GM18511 (cell line): ENCODE measurements around the gene RNASE13.
"Not testable (repeated sequence)": the region's sequence is repeated elsewhere in the genome, so short reads cannot be mapped to it uniquely, and the experiment has no call there.

Source experiments
- ATAC-seq: cut with Tn5 transposase; IDR thresholded peaks from one replicate; pipeline ENCODE4 v1.9.1; 2021; ENCODE audit warnings: mild to moderate bottlenecking, moderate library complexity; ENCODE audit not compliant: unreplicated experiment

The RNASE13 gene

DNA sequence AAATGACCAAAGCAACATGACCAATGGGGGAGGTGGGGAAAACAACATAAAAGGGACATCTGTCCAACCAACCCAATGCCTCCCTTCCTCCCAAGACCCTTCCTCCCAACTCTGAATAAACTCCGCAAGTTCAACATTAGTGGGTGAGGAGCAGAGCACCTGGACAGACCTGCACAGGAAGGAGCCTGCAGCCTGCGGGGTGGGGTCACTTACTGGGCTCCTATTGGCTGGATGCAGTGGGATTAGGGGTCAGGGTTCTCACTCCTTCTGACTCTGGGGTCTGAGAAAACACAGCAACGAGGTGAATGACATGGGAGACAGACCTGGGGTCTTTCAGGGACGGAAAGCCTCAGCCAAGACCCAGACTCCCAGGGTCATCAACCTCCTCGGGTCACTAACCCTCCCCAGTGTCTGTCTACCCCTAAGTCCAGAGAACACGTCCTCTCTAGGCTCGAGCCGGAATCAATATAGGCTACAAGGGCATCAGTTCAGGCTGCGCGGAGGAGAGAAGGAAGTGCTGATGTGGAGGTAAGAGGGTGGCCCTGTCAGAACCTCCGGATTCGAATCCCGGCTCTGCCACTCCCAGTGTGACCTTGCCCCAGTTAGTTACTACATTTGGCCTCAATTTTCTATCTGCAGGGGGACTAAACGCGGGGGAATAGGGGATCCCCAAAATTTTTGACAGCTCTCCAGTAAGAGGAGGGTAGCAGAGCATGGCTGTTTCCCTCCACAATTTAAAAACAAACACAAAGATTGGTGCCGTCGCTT, 10.6 kb downstream of the RNASE13 start:
- no peak for ATAC-seq

DNA sequence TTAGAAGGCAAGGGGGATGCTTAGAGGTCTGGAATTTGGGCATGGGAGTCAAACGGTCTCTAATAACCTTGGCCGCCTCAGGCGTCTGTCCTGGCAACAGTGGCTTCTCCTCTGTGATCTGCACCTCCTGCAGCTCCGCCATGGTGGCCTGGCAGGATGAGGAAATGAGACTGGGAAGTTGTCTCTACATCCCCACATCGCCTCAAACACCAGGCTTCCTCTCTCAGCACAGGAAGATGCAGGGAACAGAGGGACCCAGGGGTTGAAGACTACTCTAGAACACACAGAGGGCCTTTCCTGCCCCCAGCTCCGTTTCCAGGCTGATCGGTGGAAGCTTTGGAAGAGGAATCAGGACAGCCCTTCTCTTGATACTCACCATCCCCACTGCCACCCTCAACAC, 11.4 kb downstream of the RNASE13 start:
- no peak for ATAC-seq

DNA sequence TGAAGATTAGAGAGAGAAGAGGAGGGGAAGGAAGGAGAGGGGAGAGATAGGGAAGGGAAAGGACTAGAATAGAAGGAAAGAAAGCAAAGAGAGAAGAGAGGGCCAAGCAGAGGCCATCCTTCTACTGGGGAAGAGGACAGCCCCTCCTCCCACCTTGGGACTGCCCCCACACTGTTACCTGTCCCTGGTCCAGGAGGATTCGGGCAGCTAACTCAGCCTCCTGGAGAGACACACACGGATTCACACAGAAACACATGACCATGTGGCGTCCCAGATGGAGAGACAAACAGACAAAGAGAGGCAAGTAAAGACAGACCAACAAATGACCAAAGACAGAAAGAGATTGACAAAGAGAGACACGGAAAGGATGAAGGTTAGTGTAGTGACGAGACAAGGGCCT, 11.9 kb downstream of the RNASE13 start:
- no peak for ATAC-seq

- ATAC-seq = no peak
These were observed 13.5 kb downstream of the RNASE13 start for GRCh38 chr14:21020977-21021545.

DNA sequence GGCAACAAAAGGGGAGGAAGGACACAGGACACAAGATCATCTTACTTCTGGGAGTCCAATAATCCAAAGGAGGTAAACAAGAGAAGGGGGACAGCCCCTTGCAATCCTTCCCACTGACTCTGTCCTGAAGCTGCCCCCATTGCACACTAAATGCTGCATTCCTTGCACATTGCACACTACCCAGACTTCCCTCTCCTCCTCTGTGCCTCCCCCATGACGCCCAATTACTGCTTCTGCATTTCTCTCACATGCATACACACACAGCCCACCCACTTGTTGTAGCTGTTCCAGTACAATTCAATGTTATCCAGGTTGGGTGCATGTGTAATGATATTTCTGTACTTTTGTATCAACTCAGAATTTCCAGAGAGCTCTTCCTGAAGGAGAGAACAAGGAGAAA, 15.2 kb downstream of the RNASE13 start:
- ATAC-seq = no peak

DNA sequence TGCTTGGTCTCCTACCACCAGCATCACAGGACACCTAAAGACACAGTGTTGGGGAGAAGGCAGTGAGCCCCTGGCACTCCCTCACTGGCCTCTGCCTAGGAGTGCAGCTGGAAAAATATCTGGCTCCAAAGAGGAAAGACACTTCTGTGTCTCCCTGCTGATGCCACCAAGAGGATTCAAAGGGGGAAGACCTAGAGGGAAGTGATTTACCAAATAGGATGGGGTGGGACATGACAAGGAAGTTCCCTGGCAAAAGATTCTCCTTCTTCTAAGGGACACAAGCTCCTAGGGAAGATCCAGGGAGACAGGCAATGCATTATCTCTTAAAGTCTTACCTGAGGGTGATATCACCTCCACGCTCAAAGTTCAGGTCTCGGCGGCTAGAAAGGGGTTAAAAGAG, 15.8 kb downstream of the RNASE13 start:
- ATAC-seq = no peak

DNA sequence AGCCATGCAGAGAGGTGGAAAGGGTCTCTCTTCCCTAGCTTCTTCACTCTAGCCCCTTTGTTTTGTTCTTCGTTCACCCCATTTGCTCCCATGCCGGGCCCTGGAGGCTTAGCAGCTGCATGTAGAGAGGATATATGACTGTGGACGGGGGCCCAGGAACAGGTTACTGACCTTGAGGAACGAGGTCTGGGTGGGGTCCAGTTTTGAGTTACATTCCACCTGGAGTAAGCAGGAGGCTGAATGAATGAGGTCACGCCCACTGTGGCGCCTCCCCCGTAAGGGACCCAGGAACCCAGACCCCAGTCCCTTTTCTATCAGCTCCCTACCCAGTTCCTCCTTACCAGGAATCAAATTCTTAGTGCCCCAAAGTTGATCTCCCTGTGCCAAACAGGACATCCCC, 16.3 kb downstream of the RNASE13 start:
- ATAC-seq = no peak

DNA sequence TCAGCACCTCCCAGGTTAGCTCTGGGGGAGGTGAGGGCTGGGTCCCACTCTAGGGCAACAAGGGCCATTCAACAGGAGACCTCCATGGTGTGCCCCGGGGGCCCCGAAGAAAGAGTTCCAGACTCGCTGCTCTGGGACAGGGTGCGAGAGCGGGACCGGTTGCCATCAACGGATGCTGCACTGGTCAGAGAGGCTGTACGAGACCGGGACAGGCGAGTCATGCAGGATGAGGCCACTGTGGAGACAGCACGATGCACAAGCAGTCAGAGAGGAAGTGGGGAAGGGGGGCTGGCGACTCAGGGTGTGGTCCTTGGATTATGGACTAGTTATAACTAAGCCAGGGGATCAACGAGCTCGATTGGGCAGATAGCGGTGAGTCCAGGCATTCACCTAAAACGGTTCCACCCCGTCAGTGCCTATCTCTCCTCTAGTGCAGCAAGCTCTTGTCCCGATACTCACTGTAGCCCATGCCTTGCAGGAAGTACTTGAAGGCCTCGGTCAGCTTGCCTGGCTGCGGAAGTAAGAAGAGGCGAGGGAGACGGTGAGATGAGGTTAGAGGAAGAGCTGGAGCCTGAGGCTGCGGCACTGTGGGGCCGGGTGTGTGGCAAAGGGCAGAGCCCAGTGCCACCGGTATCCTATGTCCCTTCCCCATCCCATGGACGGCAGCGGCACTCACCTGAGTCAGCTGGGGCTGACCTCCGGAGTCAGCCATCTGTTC, 16.9 kb downstream of the RNASE13 start:
- no peak for ATAC-seq

DNA sequence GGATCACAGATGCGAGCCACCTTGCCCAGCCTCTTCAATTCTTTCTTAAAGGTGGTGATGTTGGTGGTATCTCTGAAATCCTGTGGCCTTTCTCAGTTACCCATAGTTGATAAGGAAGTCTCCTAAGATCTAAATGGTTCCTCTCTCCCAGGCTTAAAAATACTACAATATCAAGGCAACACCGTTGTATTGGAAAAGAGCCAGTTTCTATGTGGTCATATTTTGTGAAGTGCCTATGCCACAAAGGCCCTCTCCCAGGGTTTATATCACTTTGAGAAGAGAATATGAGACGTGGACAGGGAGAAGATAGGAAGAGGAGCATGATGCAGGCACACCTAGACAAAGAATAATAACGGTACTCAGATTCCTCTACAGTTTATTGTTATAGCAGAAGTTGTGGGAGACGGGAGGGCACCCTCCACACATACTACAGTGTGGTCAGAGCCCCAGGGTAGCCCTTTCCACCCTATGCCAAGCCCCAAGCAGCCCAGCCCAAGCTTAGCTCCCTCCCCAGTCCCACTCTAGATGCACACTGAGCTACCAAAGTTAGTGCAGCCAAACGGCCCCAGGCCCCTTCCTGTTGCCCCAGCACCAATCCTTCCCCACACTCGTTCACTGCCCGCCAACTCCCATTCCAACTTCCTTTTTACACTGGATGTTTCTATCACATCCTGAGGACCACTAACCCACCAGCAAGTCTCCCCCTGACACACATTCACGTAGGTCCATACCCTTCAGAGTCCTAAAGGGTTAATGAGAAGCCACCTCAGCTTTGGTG, 18.0 kb downstream of the RNASE13 start:
- ATAC-seq = no peak

DNA sequence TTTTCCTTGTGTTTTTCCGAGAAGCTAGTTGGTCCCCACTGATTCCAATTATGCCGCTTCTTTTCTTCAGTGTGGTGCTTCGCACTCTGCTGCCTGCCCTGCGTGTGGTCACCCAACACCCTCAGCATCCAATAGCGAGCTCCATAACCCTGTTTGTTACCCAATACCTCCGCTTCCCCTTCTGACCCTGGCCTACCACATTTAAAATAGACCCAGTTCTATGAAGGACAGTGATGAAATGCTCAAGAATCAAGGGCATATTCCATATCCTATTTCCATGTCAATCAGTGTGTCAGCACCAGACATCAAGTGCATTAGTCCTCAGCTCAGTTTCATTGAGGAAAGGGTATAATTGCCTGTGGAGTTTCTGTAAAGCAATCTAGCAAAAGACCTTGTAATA, 19.3 kb downstream of the RNASE13 start:
- no peak for ATAC-seq

DNA sequence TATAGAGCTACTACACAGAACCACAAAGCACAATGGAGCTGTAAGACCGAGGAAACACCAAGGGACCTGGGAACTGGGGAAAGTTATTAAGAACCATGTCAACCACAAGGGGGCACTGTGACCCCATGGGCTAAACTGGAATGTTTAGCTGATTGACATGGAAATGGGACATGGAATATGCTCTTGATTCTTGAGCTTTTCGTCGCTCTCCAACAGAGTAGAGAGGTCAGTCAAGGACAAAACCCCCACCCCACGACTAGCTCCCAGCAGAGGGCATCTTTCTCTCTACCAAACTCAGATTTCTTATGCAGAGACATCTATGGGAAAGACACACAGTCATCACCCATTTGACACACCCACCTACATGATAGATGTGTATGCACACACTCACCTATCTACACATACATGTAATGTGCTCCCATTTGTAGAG, 19.8 kb downstream of the RNASE13 start:
- no peak for ATAC-seq

- no peak for ATAC-seq
These were observed 23.5 kb downstream of the RNASE13 start for GRCh38 chr14:21011136-21011535.

GRCh38 chr14:21009721-21010120, 24.9 kb downstream of the RNASE13 start:
- ATAC-seq = not testable (repeated sequence)

DNA sequence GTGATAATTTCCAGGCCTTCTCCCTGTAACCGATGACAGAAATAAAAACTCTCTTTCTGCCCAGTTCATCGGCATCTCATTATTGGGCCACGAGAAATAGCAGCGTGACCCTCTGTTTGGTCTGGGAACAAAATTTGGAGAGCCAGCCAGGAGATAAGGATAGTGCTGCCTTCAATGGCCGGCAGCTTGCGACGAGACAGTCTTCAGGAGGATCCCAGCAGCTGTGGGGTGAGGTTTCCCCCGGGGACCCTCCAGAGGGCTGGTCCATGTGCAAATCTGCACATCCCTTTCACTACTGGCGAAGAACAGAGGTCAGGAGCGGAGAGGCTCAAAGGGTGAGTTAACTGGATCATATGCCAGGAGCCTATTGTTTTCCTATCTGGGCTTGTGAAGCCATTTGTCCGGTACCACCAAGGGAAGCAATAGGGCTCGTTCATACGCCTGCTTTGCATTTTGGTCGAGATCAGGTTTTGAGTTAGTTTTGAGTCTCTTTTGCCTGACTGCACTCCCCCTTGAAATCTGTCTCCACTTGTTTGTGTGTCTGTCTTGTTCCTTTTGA, 30.7 kb downstream of the RNASE13 start:
- ATAC-seq = no peak

- no peak for ATAC-seq
These were observed 33.4 kb downstream of the RNASE13 start for GRCh38 chr14:21001218-21001617.

GRCh38 chr14:20999591-20999990, 35.0 kb downstream of the RNASE13 start:
- no peak for ATAC-seq

DNA sequence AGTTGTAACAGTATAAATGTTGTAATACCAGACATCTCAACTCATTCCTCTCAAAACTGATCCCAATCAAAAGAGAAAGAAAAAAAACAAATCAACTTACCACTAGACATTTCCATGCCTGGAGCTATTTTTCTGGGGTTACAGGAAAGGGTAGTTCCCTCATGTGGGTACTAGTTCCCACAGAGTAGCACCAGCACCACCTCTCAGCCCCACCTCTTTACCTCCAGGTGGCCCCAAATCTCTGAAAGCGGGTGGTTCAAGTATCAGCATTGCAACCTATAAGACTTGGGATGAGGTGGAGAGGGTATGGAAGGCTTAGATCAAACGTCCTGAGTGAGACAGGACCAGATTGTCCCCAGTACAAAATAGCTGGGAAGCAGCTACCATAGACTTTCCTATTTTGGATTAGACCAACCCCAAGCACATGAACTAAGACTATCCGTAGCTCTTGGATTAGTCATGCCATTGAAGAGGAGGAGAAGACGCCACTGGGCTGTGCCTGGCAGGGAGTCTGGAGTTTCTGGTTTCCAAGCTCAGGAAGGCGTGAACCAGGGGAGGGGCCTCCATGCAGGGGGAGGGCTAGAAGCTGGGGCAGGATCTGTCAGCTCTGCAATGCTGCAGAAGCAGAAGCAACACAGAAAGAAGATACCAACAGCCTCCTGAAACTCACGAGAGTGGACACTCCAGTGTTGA, 35.8 kb downstream of the RNASE13 start, which contains the start of gene SLC39A2:
Gene SLC39A2, plus strand, starts transcription at position 620 of the 693 bp plus-strand sequence. CDS start 154 bp downstream, outside the sequence.
- ATAC-seq = no peak

DNA sequence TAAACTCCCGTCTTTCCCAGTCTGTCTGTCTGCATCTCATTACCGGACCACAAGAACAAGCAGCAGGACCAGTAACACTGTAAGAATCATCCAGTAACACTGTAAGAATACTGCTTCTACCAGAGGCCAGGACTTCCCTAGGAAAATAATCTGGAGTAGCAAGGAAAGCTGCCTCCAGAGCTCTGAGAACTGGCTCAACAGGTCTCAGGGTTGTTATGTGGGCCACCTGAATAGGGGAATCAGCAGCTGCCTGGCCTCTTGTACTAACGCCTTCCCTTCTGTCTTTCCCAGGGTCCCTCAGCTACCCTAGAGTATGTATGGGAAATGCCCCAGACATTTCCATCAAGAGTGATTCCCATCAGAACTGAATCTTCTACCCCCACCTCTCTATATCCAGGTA, 36.5 kb downstream of the RNASE13 start:
- no peak for ATAC-seq

DNA sequence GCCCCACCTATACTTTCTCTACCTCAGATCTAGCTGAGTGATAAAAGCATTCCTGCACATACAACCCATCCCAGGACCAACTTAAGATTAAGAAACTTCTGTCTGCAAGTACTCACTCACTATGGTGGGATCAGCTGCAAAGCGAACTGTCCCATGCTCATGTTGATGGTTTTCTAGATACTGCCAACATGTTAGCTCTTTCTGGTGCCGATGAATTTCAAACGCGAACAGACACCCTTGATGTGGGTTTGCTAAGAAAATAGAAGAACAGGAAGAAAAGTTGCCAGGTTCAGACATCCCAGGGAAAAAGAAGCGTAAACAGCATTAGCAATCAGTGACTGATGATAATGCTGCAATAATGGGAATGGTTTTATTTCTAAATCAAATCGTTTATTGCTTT, 37.0 kb downstream of the RNASE13 start:
- ATAC-seq = no peak

GRCh38 chr14:20997115-20997514, 37.5 kb downstream of the RNASE13 start:
- no peak for ATAC-seq
